ENCODE results near the gene PRKCA. TPM values are rescaled to one million over a fixed set of nuclear protein-coding genes. Genes with fewer than 3 reads are reported as not detected.

PRKCA gene
- total RNA-seq, 1 donor: 60.5 TPM

DNA sequence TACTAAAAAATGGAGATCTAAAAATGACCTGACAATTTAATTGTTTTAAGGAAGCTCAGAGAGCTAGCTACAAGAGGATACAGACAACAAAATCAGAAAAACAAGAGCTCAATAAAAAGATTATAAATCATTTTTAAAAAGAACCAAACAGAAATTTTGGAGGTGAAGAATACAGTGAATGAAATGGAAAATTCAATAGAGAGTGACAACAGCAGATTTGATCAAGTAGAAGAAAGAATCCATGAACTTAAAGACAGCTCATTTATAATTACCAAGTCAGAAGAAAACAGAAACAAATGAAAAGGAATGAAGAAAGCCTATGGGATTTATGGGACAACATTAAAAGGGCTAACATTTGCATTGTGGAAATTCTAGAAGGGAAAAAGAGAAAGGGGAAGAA is 395.9 kb downstream of the PRKCA start:
- no peak for DNase-seq (ENCODE audit: low read depth)
- TF ChIP-seq, protein P1, sequence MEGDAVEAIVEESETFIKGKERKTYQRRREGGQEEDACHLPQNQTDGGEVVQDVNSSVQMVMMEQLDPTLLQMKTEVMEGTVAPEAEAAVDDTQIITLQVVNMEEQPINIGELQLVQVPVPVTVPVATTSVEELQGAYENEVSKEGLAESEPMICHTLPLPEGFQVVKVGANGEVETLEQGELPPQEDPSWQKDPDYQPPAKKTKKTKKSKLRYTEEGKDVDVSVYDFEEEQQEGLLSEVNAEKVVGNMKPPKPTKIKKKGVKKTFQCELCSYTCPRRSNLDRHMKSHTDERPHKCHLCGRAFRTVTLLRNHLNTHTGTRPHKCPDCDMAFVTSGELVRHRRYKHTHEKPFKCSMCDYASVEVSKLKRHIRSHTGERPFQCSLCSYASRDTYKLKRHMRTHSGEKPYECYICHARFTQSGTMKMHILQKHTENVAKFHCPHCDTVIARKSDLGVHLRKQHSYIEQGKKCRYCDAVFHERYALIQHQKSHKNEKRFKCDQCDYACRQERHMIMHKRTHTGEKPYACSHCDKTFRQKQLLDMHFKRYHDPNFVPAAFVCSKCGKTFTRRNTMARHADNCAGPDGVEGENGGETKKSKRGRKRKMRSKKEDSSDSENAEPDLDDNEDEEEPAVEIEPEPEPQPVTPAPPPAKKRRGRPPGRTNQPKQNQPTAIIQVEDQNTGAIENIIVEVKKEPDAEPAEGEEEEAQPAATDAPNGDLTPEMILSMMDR (IDR thresholded peaks at IDR 0.05; ENCODE audit: insufficient read depth, low read depth, low read length): no peak
- no peak overlapping the region for H3K4me3 ChIP-seq (ENCODE audit: low read depth, low read length)

DNA sequence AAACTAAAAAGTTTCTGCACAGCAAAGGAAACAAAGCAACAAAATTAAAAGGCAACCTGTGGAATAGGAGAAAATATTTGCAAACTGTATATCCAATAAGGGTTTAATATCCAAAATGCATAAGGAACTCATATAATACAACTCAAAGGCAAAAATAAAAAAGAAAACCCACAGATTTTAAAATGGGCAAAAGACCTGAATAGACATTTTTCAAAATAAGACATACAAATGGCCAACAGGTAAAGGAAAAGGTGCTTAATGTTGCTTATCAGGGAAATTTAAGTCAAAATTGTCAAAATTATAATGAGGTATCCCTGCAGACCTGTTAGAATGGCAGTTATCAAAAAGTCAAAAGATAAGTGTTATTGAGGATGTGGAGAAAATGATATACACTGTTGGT is 399.0 kb downstream of the PRKCA start:
- no peak overlapping the region for H3K4me3 ChIP-seq (ENCODE audit: low read depth, low read length)
- DNase-seq (ENCODE audit: low read depth): no peak
- TF ChIP-seq, protein P1 (IDR thresholded peaks at IDR 0.05; ENCODE audit: insufficient read depth, low read depth, low read length): no peak

DNA sequence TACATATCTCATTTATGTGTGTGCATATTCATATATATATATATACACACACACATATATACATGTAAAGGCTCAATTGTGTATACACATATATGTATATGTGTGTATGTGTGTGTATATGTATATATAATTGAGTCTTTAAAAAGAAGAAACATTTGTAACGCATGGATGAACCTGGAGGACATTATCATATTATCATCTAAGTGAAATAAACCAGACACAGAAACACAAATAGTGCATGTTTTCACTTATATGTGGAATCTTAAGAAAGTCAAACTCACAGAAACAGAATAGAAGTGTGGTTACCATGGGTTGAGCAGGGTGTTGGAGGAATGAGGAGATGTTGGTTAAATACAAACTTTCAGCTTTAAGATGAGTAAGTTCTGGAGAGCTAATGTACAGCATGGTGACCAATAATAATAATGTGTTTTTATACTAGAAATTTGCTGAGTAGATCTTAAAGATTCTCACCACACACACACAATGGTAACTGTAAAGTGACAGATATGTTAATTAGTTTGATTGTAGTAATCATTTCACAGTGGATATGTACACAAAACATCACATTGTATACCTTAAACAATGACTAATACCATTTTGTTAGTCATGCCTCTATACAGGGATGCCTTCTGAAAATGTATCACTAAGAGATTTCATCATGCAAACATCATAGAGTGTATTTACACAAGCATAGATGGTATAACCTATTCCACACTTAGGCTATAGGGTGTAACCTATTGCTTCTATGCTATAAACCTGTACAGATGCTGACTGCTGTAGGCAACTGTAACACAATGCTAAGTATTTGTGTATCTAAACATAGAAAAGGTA is 399.9 kb downstream of the PRKCA start:
- TF ChIP-seq, protein P1 (IDR thresholded peaks at IDR 0.05; ENCODE audit: insufficient read depth, low read depth, low read length): no peak
- no peak for DNase-seq (ENCODE audit: low read depth)
- H3K4me3 ChIP-seq (ENCODE audit: low read depth, low read length): no peak overlapping the region

DNA sequence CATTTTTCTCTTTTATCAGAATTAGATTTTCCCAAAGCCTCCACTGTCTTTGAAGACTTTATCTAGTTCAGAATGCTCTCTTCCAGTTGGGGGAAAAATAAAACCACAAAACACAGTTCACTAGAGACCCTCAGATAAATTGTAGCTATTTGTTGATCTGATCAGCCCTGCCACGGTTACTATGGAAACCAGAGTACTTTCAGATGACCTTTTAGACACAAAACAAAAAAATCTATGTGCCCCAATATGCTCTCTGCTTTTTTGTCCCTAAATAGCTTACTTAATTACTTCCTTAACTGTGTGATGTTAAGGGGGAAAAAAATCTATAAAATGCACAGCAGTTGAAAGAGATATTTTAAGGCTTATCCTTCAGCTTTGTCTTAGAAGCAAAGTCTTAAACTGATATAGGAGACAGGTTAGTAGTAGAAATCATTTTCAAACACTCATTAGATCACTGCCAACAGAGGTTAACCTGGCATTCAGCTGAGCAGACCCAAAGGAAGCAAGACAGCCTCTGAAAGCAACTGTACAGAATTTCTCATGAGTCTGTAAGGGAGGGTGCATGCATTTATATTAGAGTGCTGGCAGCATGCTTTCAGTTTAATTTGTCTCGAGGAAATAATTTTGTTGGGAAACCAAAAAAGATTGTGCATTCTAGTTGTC is 402.6 kb downstream of the PRKCA start:
- TF ChIP-seq, protein P1 (IDR thresholded peaks at IDR 0.05; ENCODE audit: insufficient read depth, low read depth, low read length): no peak
- no peak overlapping the region for H3K4me3 ChIP-seq (ENCODE audit: low read depth, low read length)
- DNase-seq (ENCODE audit: low read depth): no peak

DNA sequence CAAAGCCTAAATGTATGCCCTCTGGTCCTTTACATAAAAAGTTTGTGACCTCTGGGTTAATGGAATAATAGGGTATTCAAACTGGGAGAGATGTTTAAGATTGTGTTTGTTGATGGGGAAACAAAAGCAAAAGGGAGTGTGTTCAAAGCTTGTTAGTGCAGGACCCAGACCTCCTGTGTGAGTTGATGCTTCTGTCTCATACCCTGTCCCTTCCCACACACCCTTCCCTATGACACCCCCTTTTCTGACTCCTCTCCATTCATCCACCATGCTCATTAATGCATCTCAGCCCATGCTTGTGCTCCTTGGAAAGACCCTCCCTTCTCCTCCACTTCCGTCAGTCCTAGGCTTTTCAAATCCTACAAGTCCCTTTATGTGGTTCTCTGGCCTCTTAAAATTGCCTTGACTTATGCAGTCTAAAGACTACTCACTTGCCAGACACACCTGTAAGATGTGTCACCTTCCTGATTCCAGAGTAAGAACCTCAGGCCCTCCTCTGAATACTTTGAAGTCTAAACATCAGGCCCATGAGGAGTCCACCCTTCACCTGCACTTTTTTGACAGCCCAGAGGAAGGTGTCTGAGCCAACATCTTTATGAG is 404.5 kb downstream of the PRKCA start:
- H3K4me3 ChIP-seq (ENCODE audit: low read depth, low read length): no peak overlapping the region
- no peak for DNase-seq (ENCODE audit: low read depth)
- TF ChIP-seq, protein P1 (IDR thresholded peaks at IDR 0.05; ENCODE audit: insufficient read depth, low read depth, low read length): no peak

DNA sequence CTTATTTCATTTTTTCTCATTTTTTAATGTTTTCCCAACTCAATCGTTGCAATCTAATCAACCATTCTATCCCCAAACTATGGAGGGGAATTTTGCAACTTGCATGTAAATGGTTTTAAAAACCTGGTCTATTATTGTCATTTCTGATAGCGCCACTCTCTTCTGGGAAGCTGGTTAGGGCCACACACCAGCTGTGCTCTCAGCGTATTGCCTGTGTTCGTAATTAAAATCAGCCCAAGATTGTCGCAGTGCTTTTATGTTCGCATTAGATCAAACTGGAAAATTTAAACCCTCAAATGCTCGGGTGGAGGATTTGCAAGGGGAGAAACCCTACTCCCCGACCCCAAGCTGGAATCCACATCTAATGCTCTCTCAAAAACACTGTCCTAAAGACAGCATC is 409.0 kb downstream of the PRKCA start:
- H3K4me3 ChIP-seq (ENCODE audit: low read depth, low read length): no peak overlapping the region
- DNase-seq (ENCODE audit: low read depth): no peak
- TF ChIP-seq, protein P1 (IDR thresholded peaks at IDR 0.05; ENCODE audit: insufficient read depth, low read depth, low read length): no peak
